Activated naive CD4-positive, alpha-beta T cell treated with anti-CD3 and anti-CD28 coated beads, Interleukin-2, amount 10 ng/mL, durations not matched to agents 7 days and 5 days (primary cell): ENCODE measurements around the gene TMEM94.

Source experiments
- CTCF ChIA-PET: fragments of 350-600 bp; sonication (Branson Sonifier 250); formaldehyde crosslinking; loops from one replicate; lab custom pipeline; 2021; ENCODE audit warnings: antibody characterized with exemption; lab: Charles Lee
- DNase-seq: peaks from one replicate; pipeline ENCODE4 v3.0.0-alpha.2; 2020
- H3K27ac Mint-ChIP-seq: one replicate; pipeline ENCODE4 v1.8.0; 2021; ENCODE audit warnings: mild to moderate bottlenecking, moderate library complexity, mixed read lengths
- H3K27me3 Mint-ChIP-seq: one replicate; pipeline ENCODE4 v1.8.0; 2021; ENCODE audit warnings: mild to moderate bottlenecking, mixed read lengths
- H3K36me3 Mint-ChIP-seq: one replicate; pipeline ENCODE4 v1.8.0; 2021; ENCODE audit warnings: mixed read lengths
- H3K4me1 Mint-ChIP-seq: one replicate; pipeline ENCODE4 v1.8.0; 2021; ENCODE audit warnings: mixed read lengths
- H3K4me3 Mint-ChIP-seq: one replicate; pipeline ENCODE4 v1.8.0; 2021; ENCODE audit warnings: mild to moderate bottlenecking, moderate library complexity, mixed read lengths
- H3K9me3 Mint-ChIP-seq: one replicate; pipeline ENCODE4 v1.8.0; 2021; ENCODE audit warnings: mixed read lengths

The TMEM94 gene

GRCh38 chr17:75490173-75490743 lies 33.8 kb downstream of the TMEM94 start:
- peaks cover 27% of the 10 kb centered on the region for H3K4me1 Mint-ChIP-seq
- H3K9me3 Mint-ChIP-seq: no peaks in the 10 kb centered on the region
- no peak for DNase-seq
- H3K36me3 Mint-ChIP-seq: peaks cover 23% of the 10 kb centered on the region
- no peak overlapping the region for H3K4me3 Mint-ChIP-seq
- CTCF ChIA-PET: no interaction called here
- H3K27ac Mint-ChIP-seq: peak overlapping the region; percentile 68
- H3K27me3 Mint-ChIP-seq: no peaks in the 10 kb centered on the region

- Mint-ChIP-seq H3K27me3 (no peaks in the 10 kb centered on the region), H3K9me3 (no peaks in the 10 kb centered on the region), H3K4me1 (peaks cover 26% of the 10 kb centered on the region), H3K36me3 (peaks cover 27% of the 10 kb centered on the region), H3K4me3 (no peak overlapping the region), H3K27ac (no peak overlapping the region)
- CTCF ChIA-PET: no interaction called here
- DNase-seq: no peak
Measured at GRCh38 chr17:75490953-75491649, 34.7 kb downstream of the TMEM94 start.

- DNase-seq: no peak
- CTCF ChIA-PET: no interaction called here
- no peaks in the 10 kb centered on the region for H3K9me3 Mint-ChIP-seq
- no peaks in the 10 kb centered on the region for H3K27me3 Mint-ChIP-seq
- peaks cover 23% of the 10 kb centered on the region for H3K36me3 Mint-ChIP-seq
- no peak overlapping the region for H3K27ac Mint-ChIP-seq
- peaks cover 20% of the 10 kb centered on the region for H3K4me1 Mint-ChIP-seq
- no peak overlapping the region for H3K4me3 Mint-ChIP-seq
Measured at GRCh38 chr17:75491680-75492079, 35.2 kb downstream of the TMEM94 start.

- no peaks in the 10 kb centered on the region for H3K27me3 Mint-ChIP-seq
- peaks cover 13% of the 10 kb centered on the region for H3K4me1 Mint-ChIP-seq
- H3K36me3 Mint-ChIP-seq: peaks cover 20% of the 10 kb centered on the region
- no peak overlapping the region for H3K27ac Mint-ChIP-seq
- no peak for DNase-seq
- CTCF ChIA-PET: no interaction called here
- no peak overlapping the region for H3K4me3 Mint-ChIP-seq
- no peaks in the 10 kb centered on the region for H3K9me3 Mint-ChIP-seq
Measured at GRCh38 chr17:75492555-75493168, 36.2 kb downstream of the TMEM94 start.

DNA sequence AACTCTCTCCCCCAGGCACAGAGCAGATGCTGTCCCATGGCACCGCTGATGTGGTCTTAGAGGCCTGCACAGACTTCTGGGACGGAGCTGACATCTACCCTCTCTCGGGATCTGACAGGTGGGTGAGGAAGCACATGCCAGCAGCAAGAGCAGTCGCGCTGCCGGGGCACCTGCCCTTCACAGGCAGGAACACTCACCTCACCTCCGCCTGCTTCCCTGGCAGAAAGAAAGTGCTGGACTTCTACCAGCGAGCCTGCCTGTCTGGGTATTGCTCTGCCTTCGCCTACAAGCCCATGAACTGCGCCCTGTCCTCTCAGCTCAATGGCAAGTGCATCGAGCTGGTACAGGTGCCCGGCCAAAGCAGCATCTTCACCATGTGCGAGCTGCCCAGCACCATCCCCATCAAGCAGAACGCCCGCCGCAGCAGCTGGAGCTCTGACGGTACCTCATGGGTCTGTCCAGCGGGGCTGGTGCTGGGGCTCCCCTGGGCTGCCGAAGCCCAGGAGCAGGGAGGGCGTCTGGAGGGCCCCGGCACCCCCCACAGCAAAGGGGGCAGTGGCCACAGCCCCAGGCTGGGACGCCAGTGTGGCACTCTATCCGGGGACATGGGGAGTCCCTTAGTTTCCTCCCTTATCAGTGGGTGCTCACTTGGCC lies 37.2 kb downstream of the TMEM94 start:
- no peaks in the 10 kb centered on the region for H3K27me3 Mint-ChIP-seq
- H3K9me3 Mint-ChIP-seq: no peaks in the 10 kb centered on the region
- peaks cover 11% of the 10 kb centered on the region for H3K4me1 Mint-ChIP-seq
- no peak overlapping the region for H3K27ac Mint-ChIP-seq
- CTCF ChIA-PET: no interaction called here
- H3K36me3 Mint-ChIP-seq: peaks cover 22% of the 10 kb centered on the region
- no peak overlapping the region for H3K4me3 Mint-ChIP-seq
- no peak for DNase-seq

GRCh38 chr17:75494326-75494877 lies 38.0 kb downstream of the TMEM94 start:
- H3K36me3 Mint-ChIP-seq: peaks cover 22% of the 10 kb centered on the region
- no peaks in the 10 kb centered on the region for H3K9me3 Mint-ChIP-seq
- CTCF ChIA-PET: no interaction called here
- no peaks in the 10 kb centered on the region for H3K27me3 Mint-ChIP-seq
- DNase-seq: no peak
- H3K4me1 Mint-ChIP-seq: peaks cover 11% of the 10 kb centered on the region
- no peak overlapping the region for H3K4me3 Mint-ChIP-seq
- no peak overlapping the region for H3K27ac Mint-ChIP-seq

DNA sequence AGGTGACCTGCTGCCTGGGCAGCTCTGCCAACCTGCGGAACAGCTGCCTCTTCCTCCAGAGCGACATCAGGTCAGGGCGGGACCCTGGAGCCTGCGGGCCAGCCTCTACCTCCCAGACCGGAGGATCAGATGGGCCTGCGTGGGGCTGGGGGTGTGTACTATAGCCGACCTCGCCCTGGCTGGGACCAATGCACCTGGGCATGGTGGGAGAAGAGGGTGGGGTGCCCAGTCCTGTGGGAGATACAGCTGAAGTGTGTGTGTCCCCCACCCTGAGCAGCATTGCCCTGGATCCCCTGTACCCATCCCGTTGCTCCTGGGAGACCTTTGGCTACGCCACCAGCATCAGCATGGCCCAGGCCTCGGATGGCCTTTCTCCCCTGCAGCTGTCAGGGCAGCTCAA lies 39.6 kb downstream of the TMEM94 start:
- peaks cover 9% of the 10 kb centered on the region for H3K4me1 Mint-ChIP-seq
- H3K36me3 Mint-ChIP-seq: peaks cover 22% of the 10 kb centered on the region
- H3K4me3 Mint-ChIP-seq: no peak overlapping the region
- CTCF ChIA-PET: interaction anchor here (1.4 to 1.5 kb wide), 2 partner anchors 8 to 9 kb away, joined by 3 read pairs; no protein-coding TSS in a partner anchor
- H3K27ac Mint-ChIP-seq: no peak overlapping the region
- no peaks in the 10 kb centered on the region for H3K9me3 Mint-ChIP-seq
- no peak for DNase-seq
- H3K27me3 Mint-ChIP-seq: no peaks in the 10 kb centered on the region

DNA sequence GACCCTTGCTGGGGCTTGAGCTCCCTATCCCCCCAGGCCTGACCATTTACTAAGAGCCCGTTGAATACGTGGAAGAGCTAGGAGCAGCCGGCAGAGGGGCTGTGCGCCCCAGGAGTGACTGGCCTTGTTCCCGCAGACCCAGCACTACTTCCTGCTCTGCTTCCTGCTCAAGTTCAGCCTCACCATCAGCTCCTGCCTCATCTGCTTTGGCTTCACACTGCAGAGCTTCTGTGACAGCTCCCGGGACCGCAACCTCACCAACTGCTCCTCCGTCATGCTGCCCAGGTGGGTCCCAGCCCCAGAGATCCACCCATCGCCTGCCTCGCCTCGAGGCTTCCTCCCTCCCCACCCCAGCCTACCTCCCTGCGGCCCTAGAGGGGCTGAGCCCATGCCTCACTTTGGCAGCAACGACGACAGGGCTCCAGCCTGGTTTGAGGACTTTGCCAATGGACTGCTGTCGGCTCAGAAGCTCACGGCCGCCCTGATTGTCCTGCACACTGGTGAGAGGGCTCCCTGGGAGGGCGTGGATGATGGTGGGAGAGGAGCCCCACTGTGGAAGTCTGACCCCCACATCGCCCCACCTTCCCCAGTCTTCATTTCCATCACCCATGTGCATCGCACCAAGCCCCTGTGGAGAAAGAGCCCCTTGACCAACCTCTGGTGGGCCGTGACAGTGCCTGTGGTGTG lies 41.7 kb downstream of the TMEM94 start:
- CTCF ChIA-PET: interaction anchor here (0.7 to 2.1 kb wide), 3 partner anchors 19 to 384 kb away, joined by 3 to 8 read pairs (median 3); partner anchors contain the start of genes SMIM5 and TSEN54
- peak overlapping the region; percentile 60 for H3K27ac Mint-ChIP-seq

DNA sequence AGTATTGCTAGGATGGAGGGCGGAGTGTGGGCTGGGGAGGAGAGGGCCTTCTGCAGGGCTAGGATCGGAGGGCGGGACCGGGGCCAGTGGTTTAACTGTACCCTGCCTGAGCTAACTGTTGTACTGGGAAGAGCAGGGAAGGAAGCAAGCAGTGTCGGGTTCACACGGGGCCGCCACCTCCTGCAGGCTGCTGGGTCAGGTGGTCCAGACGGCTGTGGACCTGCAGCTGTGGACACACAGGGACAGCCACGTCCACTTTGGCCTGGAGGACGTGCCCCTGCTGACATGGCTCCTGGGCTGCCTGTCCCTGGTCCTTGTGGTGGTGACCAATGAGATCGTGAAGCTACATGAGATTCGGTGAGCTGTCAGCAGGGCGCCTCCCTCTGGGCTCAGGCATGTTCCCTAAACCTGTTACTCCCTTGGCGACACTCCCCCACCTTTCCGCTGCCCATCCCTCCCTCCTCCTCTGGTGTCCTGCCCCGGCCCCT lies 42.3 kb downstream of the TMEM94 start:
- DNase-seq: no peak
- Mint-ChIP-seq H3K27ac (no peak overlapping the region), H3K9me3 (no peaks in the 10 kb centered on the region), H3K4me1 (peaks cover 9% of the 10 kb centered on the region), H3K36me3 (peaks cover 14% of the 10 kb centered on the region), H3K4me3 (no peak overlapping the region), H3K27me3 (no peaks in the 10 kb centered on the region)
- CTCF ChIA-PET: interaction anchor here (2.1 kb wide), 1 partner anchor 18 kb away, joined by 8 read pairs; the partner anchor contains the start of gene TSEN54

More for the DNA sequence above, 41.7 kb downstream of the TMEM94 start:
- peaks cover 14% of the 10 kb centered on the region for H3K36me3 Mint-ChIP-seq
- H3K4me3 Mint-ChIP-seq: no peak overlapping the region
- DNase-seq: peak; percentile 29
- H3K27me3 Mint-ChIP-seq: no peaks in the 10 kb centered on the region
- H3K4me1 Mint-ChIP-seq: peaks cover 9% of the 10 kb centered on the region
- H3K9me3 Mint-ChIP-seq: no peaks in the 10 kb centered on the region

- Mint-ChIP-seq H3K27ac (peak overlapping the region; percentile 52), H3K36me3 (peaks cover 14% of the 10 kb centered on the region), H3K4me3 (no peak overlapping the region), H3K4me1 (peaks cover 9% of the 10 kb centered on the region), H3K9me3 (no peaks in the 10 kb centered on the region), H3K27me3 (no peaks in the 10 kb centered on the region)
- CTCF ChIA-PET: interaction anchor here (2.1 kb wide), 1 partner anchor 17 kb away, joined by 8 read pairs; the partner anchor contains the start of gene TSEN54
- no peak for DNase-seq
Measured at GRCh38 chr17:75499313-75500022, 43.0 kb downstream of the TMEM94 start.

GRCh38 chr17:75500419-75501216 lies 44.2 kb downstream of the TMEM94 start:
- Mint-ChIP-seq H3K27me3 (no peaks in the 10 kb centered on the region), H3K4me3 (no peak overlapping the region), H3K36me3 (peaks cover 14% of the 10 kb centered on the region), H3K27ac (no peak overlapping the region), H3K4me1 (peaks cover 9% of the 10 kb centered on the region), H3K9me3 (no peaks in the 10 kb centered on the region)
- CTCF ChIA-PET: no interaction called here
- no peak for DNase-seq

- Mint-ChIP-seq H3K4me1 (peaks cover 9% of the 10 kb centered on the region), H3K36me3 (peaks cover 10% of the 10 kb centered on the region), H3K27me3 (no peaks in the 10 kb centered on the region), H3K4me3 (no peak overlapping the region), H3K9me3 (no peaks in the 10 kb centered on the region), H3K27ac (no peak overlapping the region)
- DNase-seq: no peak
- CTCF ChIA-PET: no interaction called here
Measured at GRCh38 chr17:75501378-75502071, 45.1 kb downstream of the TMEM94 start.
